Omental fat pad (tissue), 4 donors: ENCODE results near the gene IFT20. TPM values are rescaled to one million over a fixed set of nuclear protein-coding genes. Genes with fewer than 3 reads are reported as not detected.

Experiments used
- ATAC-seq: fragments of 150-250 bp; one replicate; pipeline ENCODE4 v1.9.1; 2016; ENCODE audit warnings: mild to moderate bottlenecking, moderate library complexity; ENCODE audit not compliant: low FRiP score
- DNase-seq: peaks from one replicate; pipeline ENCODE4 v3.0.0-alpha.2; 2019; ENCODE audit warnings: low spot score
- CTCF ChIP-seq, 3 donors: fragments of 450-650 bp; IDR thresholded peaks; one replicate each; pipeline ENCODE4 v1.5.1; 2016 to 2017; ENCODE audit warnings: antibody characterized with exemption in 3 of 3, mild to moderate bottlenecking in 3 of 3, moderate library complexity in 2 of 3
- total RNA-seq, 4 donors: library from RNA; depleted of rRNA; stranded (reverse); fragments of >200 nt; gene quantifications; one replicate each; pipeline ENCODE4 v1.1.0, GENCODE V29; 2016

IFT20 gene
- total RNA-seq, 4 donors from 2014 or later = 28.8 to 36.0 (median 35.0) TPM

GRCh38 chr17:28282596-28282995 is 52.7 kb downstream of the IFT20 start:
- no peak for TF ChIP-seq CTCF (IDR thresholded peaks at IDR 0.05)
- no peak for DNase-seq
- no peak for ATAC-seq

GRCh38 chr17:28280826-28281225 is 54.4 kb downstream of the IFT20 start:
- DNase-seq = no peak
- no peak for ATAC-seq
- TF ChIP-seq CTCF (IDR thresholded peaks at IDR 0.05) = no peak

- no peak for DNase-seq
- TF ChIP-seq CTCF (IDR thresholded peaks at IDR 0.05) = no peak
- no peak for ATAC-seq
These were observed 55.9 kb downstream of the IFT20 start for GRCh38 chr17:28279411-28279810.

Other genes starting within 250 kb of the IFT20 start
- 1 to 10 TPM; 3.3 to 10.0 (median 5.1) TPM for gene TMEM97, start 16.3 kb downstream of the IFT20 start, total RNA-seq
- gene TNFAIP1, start 289 bp upstream of the IFT20 start, total RNA-seq = 10 to 100 TPM; 28.7 to 50.4 (median 40.4) TPM
- gene POLDIP2, start 22.1 kb upstream of the IFT20 start, total RNA-seq = 10 to 100 TPM; 62.7 to 86.0 (median 72.4) TPM
- not detected for gene SEBOX, start 29.7 kb upstream of the IFT20 start, total RNA-seq
- 10 to 100 TPM in 2 of 4 donors, 1 to 10 TPM in 2; 3.2 to 82.4 (median 14.7) TPM for gene VTN, start 34.8 kb upstream of the IFT20 start, total RNA-seq
- gene SARM1, start 36.2 kb upstream of the IFT20 start, total RNA-seq = 10 to 100 TPM in 3 of 4 donors, 1 to 10 TPM in 1; 8.5 to 13.1 (median 12.3) TPM
- 10 to 100 TPM; 11.3 to 16.9 (median 12.9) TPM for gene SLC46A1, start 70.7 kb upstream of the IFT20 start, total RNA-seq
- gene SLC13A2, start 138.2 kb upstream of the IFT20 start, total RNA-seq = not detected
- not detected for gene FOXN1, start 170.9 kb upstream of the IFT20 start, total RNA-seq
- 10 to 100 TPM; 16.8 to 32.6 (median 24.6) TPM for gene UNC119, start 217.2 kb upstream of the IFT20 start, total RNA-seq
- gene PIGS, start 236.1 kb upstream of the IFT20 start, total RNA-seq = 10 to 100 TPM; 33.1 to 55.5 (median 45.2) TPM
- 10 to 100 TPM; 17.3 to 83.0 (median 33.6) TPM for gene ALDOC, start 241.4 kb upstream of the IFT20 start, total RNA-seq